GM19025 (cell line): ENCODE results near the gene CLBA1.
"Not testable (repeated sequence)": the region's sequence is repeated elsewhere in the genome, so short reads cannot be mapped to it uniquely, and the experiment has no call there.

Source experiments
- ATAC-seq: cut with Tn5 transposase; IDR thresholded peaks from one replicate; pipeline ENCODE4 v1.9.1; 2021; ENCODE audit warnings: mild to moderate bottlenecking, low read depth, moderate library complexity; ENCODE audit not compliant: unreplicated experiment

CLBA1 gene

GRCh38 chr14:104985675-104986486 is at the start of gene CLBA1:
Gene CLBA1, plus strand, starts transcription at chr14:104985788. Its CDS starts 644 bp downstream, at chr14:104986432.
- peak; percentile 96 for ATAC-seq

GRCh38 chr14:104935955-104936354 is 49.6 kb upstream of the CLBA1 start:
- no peak for ATAC-seq

GRCh38 chr14:104936361-104937155 is 49.0 kb upstream of the CLBA1 start:
- ATAC-seq: no peak

- no peak for ATAC-seq
These were observed 48.4 kb upstream of the CLBA1 start for GRCh38 chr14:104937161-104937560.

GRCh38 chr14:104937694-104938365 is 47.8 kb upstream of the CLBA1 start:
- ATAC-seq: no peak

- no peak for ATAC-seq
These were observed 47.2 kb upstream of the CLBA1 start for GRCh38 chr14:104938436-104938835.

- ATAC-seq: no peak
These were observed 46.6 kb upstream of the CLBA1 start for GRCh38 chr14:104938960-104939359.

- ATAC-seq: no peak
These were observed 45.8 kb upstream of the CLBA1 start for GRCh38 chr14:104939666-104940410.

- ATAC-seq: no peak
These were observed 45.0 kb upstream of the CLBA1 start for GRCh38 chr14:104940526-104941150.

- no peak for ATAC-seq
These were observed 43.9 kb upstream of the CLBA1 start for GRCh38 chr14:104941508-104942365.

- ATAC-seq: no peak
These were observed 43.0 kb upstream of the CLBA1 start for GRCh38 chr14:104942586-104942985.

- not testable (repeated sequence) for ATAC-seq
These were observed 42.2 kb upstream of the CLBA1 start for GRCh38 chr14:104943216-104944015.

GRCh38 chr14:104944016-104944308 is 41.6 kb upstream of the CLBA1 start:
- ATAC-seq: not testable (repeated sequence)

- not testable (repeated sequence) for ATAC-seq
These were observed 41.0 kb upstream of the CLBA1 start for GRCh38 chr14:104944436-104945205.

GRCh38 chr14:104945266-104945665 is 40.3 kb upstream of the CLBA1 start:
- ATAC-seq: not testable (repeated sequence)

- ATAC-seq: not testable (repeated sequence)
These were observed 39.3 kb upstream of the CLBA1 start for GRCh38 chr14:104945986-104946965.
